Activated naive CD4-positive, alpha-beta T cell treated with anti-CD3 and anti-CD28 coated beads, Interleukin-2, amount 10 ng/mL, durations not matched to agents 7 days and 5 days (primary cell): Measurements from ENCODE around the gene WFIKKN2.

ENCODE experiments used
- CTCF ChIA-PET: fragments of 350-600 bp; sonication (Branson Sonifier 250); formaldehyde crosslinking; loops from one replicate; lab custom pipeline; 2021; ENCODE audit warnings: antibody characterized with exemption; lab: Charles Lee
- DNase-seq: peaks from one replicate; pipeline ENCODE4 v3.0.0-alpha.2; 2020
- H3K27ac Mint-ChIP-seq: one replicate; pipeline ENCODE4 v1.8.0; 2021; ENCODE audit warnings: mild to moderate bottlenecking, moderate library complexity, mixed read lengths
- H3K27me3 Mint-ChIP-seq: one replicate; pipeline ENCODE4 v1.8.0; 2021; ENCODE audit warnings: mild to moderate bottlenecking, mixed read lengths
- H3K36me3 Mint-ChIP-seq: one replicate; pipeline ENCODE4 v1.8.0; 2021; ENCODE audit warnings: mixed read lengths
- H3K4me1 Mint-ChIP-seq: one replicate; pipeline ENCODE4 v1.8.0; 2021; ENCODE audit warnings: mixed read lengths
- H3K4me3 Mint-ChIP-seq: one replicate; pipeline ENCODE4 v1.8.0; 2021; ENCODE audit warnings: mild to moderate bottlenecking, moderate library complexity, mixed read lengths
- H3K9me3 Mint-ChIP-seq: one replicate; pipeline ENCODE4 v1.8.0; 2021; ENCODE audit warnings: mixed read lengths

Gene WFIKKN2, protein sequence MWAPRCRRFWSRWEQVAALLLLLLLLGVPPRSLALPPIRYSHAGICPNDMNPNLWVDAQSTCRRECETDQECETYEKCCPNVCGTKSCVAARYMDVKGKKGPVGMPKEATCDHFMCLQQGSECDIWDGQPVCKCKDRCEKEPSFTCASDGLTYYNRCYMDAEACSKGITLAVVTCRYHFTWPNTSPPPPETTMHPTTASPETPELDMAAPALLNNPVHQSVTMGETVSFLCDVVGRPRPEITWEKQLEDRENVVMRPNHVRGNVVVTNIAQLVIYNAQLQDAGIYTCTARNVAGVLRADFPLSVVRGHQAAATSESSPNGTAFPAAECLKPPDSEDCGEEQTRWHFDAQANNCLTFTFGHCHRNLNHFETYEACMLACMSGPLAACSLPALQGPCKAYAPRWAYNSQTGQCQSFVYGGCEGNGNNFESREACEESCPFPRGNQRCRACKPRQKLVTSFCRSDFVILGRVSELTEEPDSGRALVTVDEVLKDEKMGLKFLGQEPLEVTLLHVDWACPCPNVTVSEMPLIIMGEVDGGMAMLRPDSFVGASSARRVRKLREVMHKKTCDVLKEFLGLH

DNA sequence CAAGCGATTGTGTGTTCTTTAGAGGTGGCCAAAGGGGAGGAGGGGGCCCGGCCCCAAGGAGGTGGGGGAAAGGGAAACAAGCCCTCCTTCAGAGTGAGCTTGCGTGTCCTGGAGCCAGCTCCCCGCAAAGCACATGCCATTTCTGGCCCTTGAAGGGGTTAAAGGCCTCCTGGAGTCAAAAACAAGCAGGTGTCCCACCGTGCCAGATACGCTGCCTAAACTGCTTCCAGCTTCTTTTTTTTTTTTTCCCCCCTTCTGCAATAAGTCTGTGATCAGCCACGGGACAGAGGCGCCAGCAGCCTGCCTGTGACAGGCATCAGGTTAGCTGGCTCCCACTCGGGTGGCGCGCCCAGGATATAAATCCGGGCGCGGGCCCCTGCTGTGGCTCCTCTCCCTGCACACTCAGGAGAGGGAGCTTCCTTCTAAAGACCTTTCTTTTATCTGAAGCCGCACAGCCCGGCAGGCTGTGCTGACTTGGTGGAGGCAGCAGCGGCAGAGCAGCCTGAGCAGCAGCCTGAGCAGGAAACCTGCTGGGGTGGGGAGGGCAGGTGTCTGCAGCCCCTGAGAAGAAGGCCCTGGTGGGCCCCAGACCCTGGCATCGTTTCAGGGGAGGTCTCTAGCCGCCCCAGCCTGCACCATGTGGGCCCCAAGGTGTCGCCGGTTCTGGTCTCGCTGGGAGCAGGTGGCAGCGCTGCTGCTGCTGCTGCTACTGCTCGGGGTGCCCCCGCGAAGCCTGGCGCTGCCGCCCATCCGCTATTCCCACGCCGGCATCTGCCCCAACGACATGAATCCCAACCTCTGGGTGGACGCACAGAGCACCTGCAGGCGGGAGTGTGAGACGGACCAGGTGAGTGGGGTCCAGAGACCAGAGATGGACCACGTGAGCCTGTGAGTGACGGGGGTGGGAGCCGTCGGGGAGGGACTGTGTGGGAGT is at the start of gene WFIKKN2:
TSS of gene WFIKKN2 (plus strand) at position 286 of the 934 bp plus-strand sequence. CDS start at position 638, 352 bp downstream.
- DNase-seq, result peak; percentile 23
- CTCF ChIA-PET, result interaction anchor here (0.9 to 1.6 kb wide), 4 partner anchors 16 to 121 kb away, joined by 3 to 6 read pairs (median 4); no protein-coding TSS in a partner anchor
- peaks cover 55% of the 10 kb centered on the region for H3K27me3 Mint-ChIP-seq
- no peaks in the 10 kb centered on the region for H3K4me1 Mint-ChIP-seq
- no peaks in the 10 kb centered on the region for H3K9me3 Mint-ChIP-seq
- no peak within 1 kb of the TSS for H3K27ac Mint-ChIP-seq
- no peak within 1 kb of the TSS for H3K4me3 Mint-ChIP-seq
- H3K36me3 Mint-ChIP-seq, result no peaks in the 10 kb centered on the region

DNA sequence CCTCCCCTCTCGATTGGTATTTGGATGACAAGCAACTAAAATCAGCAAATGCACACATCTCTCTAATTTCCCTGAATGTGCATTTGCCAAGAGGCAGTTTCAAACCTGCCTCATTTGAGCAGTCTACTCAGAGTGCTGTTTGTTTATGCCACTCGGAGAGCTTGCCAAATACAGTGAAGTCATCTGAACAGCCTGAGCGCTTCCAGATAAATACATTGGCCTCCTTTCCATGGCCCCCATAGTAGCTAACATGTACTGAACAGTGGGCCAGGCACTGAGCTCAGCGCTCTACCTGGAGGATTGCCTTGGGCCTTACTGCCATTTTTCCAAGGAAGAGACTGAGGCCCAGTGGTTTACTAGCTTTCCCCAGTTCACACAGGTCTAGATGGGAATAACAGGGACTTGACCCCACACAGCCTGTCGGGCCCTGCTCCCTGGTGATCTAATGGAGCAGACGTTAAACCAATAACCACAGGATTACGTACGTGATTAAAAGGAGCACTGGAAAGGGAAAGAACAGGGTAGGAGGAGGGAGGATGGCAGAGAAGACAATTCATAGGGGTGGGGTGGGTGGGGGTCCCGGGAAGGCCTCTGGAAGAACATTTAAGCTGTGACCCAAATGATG is 49.3 kb upstream of the WFIKKN2 start:
- no peak for DNase-seq
- CTCF ChIA-PET, result interaction anchor here (0.9 to 6.8 kb wide), 4 partner anchors 15 to 170 kb away, joined by 3 to 54 read pairs (median 21); no protein-coding TSS in a partner anchor
- H3K27ac Mint-ChIP-seq, result no peak overlapping the region
- peaks cover 61% of the 10 kb centered on the region for H3K27me3 Mint-ChIP-seq
- peaks cover 14% of the 10 kb centered on the region for H3K4me1 Mint-ChIP-seq
- no peak overlapping the region for H3K4me3 Mint-ChIP-seq
- no peaks in the 10 kb centered on the region for H3K9me3 Mint-ChIP-seq
- no peaks in the 10 kb centered on the region for H3K36me3 Mint-ChIP-seq

DNA sequence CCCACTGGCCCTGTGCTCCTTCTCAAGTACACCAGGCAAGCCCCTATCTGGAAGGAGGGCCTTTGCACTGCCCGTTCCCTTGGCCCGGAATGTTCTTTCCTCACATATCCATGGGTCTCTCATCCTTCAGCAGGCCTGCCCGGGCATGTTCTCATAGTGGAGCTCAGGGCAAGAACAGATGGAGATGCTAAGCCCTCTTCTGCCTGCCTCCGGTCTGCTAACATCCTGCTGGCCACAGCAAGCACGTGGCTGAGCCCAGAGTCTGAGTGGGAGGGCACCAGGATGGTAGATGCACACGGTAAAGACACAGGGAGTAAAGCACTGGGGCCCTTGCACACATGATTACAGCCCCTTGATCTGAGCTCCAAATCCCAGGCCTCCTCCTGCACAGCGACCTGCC is 48.3 kb upstream of the WFIKKN2 start:
- H3K9me3 Mint-ChIP-seq, result no peaks in the 10 kb centered on the region
- H3K36me3 Mint-ChIP-seq, result no peaks in the 10 kb centered on the region
- H3K27ac Mint-ChIP-seq, result no peak overlapping the region
- H3K27me3 Mint-ChIP-seq, result peaks cover 52% of the 10 kb centered on the region
- no peak for DNase-seq
- CTCF ChIA-PET, result interaction anchor here (0.9 to 6.0 kb wide), 3 partner anchors 29 to 65 kb away, joined by 3 to 54 read pairs (median 3); no protein-coding TSS in a partner anchor
- H3K4me3 Mint-ChIP-seq, result no peak overlapping the region
- peaks cover 8% of the 10 kb centered on the region for H3K4me1 Mint-ChIP-seq

DNA sequence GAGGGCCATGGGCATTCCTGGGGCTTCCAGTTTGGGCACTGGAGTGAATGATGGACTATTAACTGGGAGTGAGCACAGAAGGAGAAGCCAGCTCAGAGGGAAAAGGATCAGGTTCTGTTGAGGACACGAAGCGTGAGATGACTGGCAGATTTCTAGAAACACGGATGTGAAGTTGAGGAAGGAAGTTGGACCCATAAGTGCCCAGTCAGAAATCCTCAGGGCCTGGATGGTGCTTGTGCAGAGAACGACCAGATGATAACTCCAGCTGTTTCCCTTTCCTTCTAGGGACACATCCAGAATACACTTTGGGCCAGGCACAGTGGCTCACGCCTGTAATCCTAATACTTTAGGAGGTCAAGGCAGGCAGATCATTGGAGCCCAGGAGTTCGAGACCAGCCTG is 44.8 kb upstream of the WFIKKN2 start:
- peaks cover 3% of the 10 kb centered on the region for H3K4me1 Mint-ChIP-seq
- H3K9me3 Mint-ChIP-seq, result no peaks in the 10 kb centered on the region
- no peak overlapping the region for H3K27ac Mint-ChIP-seq
- H3K27me3 Mint-ChIP-seq, result peaks cover 24% of the 10 kb centered on the region
- H3K4me3 Mint-ChIP-seq, result no peak overlapping the region
- CTCF ChIA-PET, result interaction anchor here (1.1 kb wide), 1 partner anchor 36 kb away, joined by 3 read pairs; no protein-coding TSS in a partner anchor
- no peaks in the 10 kb centered on the region for H3K36me3 Mint-ChIP-seq
- no peak for DNase-seq

DNA sequence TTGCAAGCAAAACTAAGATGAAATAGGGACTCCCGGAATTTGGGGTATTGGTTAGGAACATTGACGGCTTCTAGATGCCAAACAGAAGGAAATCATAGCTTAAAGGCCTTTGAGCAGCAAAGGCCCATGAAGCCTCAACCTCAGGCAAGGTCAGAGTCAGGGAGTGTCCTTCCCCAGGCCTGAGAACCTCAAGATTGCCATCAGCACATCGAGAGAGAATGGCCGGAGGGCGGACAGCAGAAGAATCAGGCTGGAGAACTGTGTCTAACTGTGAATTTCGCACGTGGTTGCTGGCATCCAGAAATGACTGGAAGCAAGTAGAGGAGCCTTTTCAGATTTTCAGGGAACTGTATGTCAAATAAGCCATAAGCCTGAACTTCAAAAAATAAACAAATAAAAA is 43.3 kb upstream of the WFIKKN2 start:
- Mint-ChIP-seq H3K4me1 (peaks cover 3% of the 10 kb centered on the region), H3K4me3 (no peak overlapping the region), H3K27me3 (peaks cover 15% of the 10 kb centered on the region), H3K36me3 (no peaks in the 10 kb centered on the region), H3K9me3 (no peaks in the 10 kb centered on the region), H3K27ac (no peak overlapping the region)
- DNase-seq, result no peak
- CTCF ChIA-PET, result no interaction called here

DNA sequence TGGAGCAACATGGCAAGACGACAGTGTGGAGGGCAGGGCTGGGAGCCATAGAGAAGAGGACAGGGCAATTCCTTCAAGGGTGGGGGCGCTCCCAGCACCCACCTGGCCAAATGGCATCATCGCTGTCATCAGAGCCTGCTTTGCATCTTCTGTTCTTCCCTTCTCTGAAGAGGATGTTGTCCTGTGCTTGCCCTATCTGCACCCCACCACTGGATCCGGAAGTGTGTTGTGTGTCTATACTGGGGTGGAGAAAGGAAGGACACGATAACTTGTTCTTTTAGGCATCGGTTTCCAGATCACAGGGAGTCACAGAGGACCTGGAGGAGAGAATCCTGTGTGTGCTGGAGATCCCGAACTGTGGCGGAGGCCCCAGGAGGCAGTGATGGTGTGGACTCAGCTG is 42.4 kb upstream of the WFIKKN2 start:
- Mint-ChIP-seq H3K9me3 (no peaks in the 10 kb centered on the region), H3K36me3 (no peaks in the 10 kb centered on the region), H3K4me3 (no peak overlapping the region), H3K27ac (no peak overlapping the region), H3K4me1 (peaks cover 1% of the 10 kb centered on the region), H3K27me3 (peaks cover 13% of the 10 kb centered on the region)
- CTCF ChIA-PET, result no interaction called here
- no peak for DNase-seq

DNA sequence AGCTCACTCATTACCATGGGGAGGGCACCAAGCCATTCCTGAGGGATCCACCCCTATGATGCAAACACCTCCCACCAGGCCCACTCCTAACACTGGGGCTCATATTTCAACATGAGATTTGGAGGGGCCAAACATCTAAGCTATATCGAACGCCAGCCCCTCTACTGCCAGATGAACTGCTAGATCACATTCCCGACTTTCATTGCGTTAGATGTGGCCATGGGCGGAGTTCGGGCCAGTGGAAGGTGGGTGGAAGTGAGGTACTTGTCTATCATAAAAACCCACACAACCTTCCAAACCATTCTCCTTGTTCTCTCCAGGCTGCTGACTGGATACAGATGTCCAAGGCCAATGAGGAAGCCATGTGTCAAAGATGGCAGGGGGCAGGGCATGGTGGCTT is 41.0 kb upstream of the WFIKKN2 start:
- CTCF ChIA-PET, result no interaction called here
- Mint-ChIP-seq H3K36me3 (no peaks in the 10 kb centered on the region), H3K9me3 (no peaks in the 10 kb centered on the region)

DNA sequence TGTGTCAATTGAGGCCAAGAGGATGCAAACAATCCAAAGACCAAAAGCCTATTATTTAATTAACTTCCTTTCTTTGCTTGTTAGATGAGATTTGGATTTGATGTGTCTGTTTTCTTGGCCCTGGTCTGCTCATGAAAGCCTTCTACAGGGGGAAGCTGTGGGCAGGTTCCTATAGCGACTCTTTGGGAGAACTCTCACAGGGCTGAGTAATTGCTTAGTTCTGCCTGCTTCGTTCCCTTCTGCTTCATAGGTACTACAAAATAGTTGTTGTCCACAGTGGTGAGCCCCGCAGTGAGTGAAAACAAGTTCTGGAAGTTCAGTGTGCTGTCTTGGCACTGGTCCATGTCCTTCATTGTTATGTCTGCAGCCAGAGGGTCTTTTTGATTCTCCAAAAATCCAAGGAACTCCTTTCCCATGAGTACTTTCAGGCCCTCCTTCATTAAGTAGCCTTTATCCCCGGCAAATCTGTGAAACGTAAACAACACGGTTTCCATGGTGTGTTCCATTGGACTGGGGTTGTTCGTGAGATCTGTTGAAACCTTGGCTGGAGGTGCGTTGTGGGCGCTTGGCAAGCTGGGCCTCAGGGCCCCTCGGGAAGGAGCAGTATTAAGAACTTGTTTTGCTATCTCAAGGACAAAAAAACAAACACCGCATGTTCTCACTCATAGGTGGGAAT is 38.1 kb upstream of the WFIKKN2 start:
- CTCF ChIA-PET, result no interaction called here

More for the DNA sequence above, 41.0 kb upstream of the WFIKKN2 start:
- no peak overlapping the region for H3K4me3 Mint-ChIP-seq
- peaks cover 15% of the 10 kb centered on the region for H3K27me3 Mint-ChIP-seq
- H3K4me1 Mint-ChIP-seq, result no peaks in the 10 kb centered on the region
- H3K27ac Mint-ChIP-seq, result no peak overlapping the region
- no peak for DNase-seq

DNA sequence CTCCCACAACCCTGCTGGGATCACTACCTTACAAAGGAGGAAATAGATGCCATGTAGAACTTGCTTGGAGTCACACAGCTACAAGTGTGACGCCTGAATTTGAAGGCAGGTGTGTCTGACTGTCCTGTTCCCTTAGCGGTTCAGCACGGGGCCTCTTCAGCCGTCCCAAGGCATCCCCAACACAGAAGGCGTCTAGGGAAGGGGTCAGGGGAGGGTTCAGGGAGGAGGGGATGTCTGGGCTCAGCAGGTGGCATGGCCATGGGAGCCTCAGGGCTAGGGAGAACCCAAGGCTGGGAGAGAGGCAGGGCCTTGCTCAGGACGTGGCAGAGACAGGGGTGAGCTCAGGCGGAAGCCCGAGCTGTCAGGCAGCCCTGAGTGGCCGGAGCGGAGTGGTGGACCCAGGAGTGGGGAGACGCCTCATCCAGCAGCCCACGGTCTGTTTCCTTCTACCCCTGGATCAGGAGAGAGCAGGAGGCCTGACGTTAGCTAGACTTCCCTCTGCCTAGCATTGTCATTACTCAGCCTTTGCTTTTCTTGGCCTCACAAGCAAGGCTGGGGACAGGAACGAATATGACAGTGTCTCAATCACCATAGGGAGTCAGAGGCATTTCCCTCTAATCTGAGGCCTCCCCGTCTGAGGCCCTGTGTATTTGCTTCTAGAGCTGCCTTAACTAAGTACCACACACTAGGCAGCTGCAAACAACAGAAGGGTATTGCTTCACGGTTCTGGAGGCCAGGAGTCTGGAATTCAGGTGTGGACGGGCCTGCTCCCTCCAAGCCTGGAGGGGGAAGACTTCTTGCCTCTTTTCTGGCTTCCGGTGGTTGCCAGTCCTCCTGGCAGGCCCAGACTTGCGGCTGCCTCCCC is 36.7 kb upstream of the WFIKKN2 start:
- Mint-ChIP-seq H3K27me3 (peaks cover 15% of the 10 kb centered on the region), H3K4me1 (no peaks in the 10 kb centered on the region), H3K4me3 (no peak overlapping the region), H3K9me3 (no peaks in the 10 kb centered on the region), H3K36me3 (no peaks in the 10 kb centered on the region), H3K27ac (no peak overlapping the region)
- DNase-seq, result no peak
- CTCF ChIA-PET, result no interaction called here

More for the DNA sequence above, 38.1 kb upstream of the WFIKKN2 start:
- DNase-seq, result no peak
- Mint-ChIP-seq H3K4me1 (no peaks in the 10 kb centered on the region), H3K4me3 (no peak overlapping the region), H3K9me3 (no peaks in the 10 kb centered on the region), H3K27ac (no peak overlapping the region), H3K36me3 (no peaks in the 10 kb centered on the region), H3K27me3 (peaks cover 19% of the 10 kb centered on the region)

DNA sequence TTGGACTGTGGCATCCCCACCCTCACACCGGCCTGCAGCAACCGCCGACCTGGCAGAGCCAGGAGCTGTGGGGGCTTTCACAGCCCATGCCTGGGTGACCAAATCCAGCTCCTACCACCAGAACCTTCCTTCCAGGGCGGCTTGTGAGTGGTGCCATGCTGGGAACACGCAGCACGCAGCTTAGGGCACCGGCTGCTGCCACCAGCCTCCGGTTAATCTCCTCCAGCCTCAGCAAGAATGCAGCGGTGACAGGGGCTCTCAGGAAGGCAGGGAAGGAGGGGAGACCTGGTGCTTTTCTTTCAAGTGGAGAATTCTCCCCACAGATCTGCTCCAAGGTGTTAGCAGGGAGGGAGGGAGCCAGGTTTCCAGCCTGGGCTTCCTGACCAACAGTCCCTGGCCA is 35.8 kb upstream of the WFIKKN2 start:
- Mint-ChIP-seq H3K27me3 (peaks cover 15% of the 10 kb centered on the region), H3K4me1 (no peaks in the 10 kb centered on the region), H3K27ac (no peak overlapping the region), H3K9me3 (no peaks in the 10 kb centered on the region), H3K36me3 (no peaks in the 10 kb centered on the region), H3K4me3 (no peak overlapping the region)
- no peak for DNase-seq
- CTCF ChIA-PET, result no interaction called here

DNA sequence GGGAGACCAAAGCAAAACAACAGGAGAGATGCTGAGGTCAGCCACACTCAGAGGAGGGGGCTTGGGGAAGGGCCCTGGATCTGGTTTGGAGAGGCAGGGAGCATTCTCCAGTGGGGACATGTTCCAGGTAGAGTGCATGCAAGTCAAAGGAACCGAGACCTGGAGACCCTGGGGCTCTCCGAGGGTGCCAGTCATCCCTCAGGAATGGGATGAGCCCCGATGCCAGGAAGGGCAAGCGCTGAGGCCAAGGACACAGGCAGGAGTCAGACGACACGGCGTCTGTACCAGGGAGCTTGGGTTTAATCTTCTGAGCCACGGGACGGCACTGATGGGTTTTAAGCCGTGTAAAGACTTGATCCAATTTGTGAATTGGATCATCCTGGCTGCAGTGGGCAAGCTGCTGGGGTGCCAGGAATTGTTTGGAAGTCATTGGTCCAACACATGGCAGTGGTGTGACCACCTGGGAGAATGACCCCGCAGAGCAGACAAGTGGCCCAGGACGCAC is 35.1 kb upstream of the WFIKKN2 start:
- H3K27me3 Mint-ChIP-seq, result peaks cover 15% of the 10 kb centered on the region
- no peaks in the 10 kb centered on the region for H3K9me3 Mint-ChIP-seq
- H3K27ac Mint-ChIP-seq, result no peak overlapping the region
- H3K4me1 Mint-ChIP-seq, result no peaks in the 10 kb centered on the region
- DNase-seq, result no peak
- H3K4me3 Mint-ChIP-seq, result no peak overlapping the region
- CTCF ChIA-PET, result no interaction called here
- no peaks in the 10 kb centered on the region for H3K36me3 Mint-ChIP-seq
